Stimulated activated CD8-positive, alpha-beta memory T cell treated with anti-CD3 and anti-CD28 coated beads, Interleukin-15, amount 100 ng/mL, for 1 hour (primary cell): ENCODE results near the gene LRP1B.

Experiments used
- DNase-seq: peaks from one replicate; pipeline ENCODE4 v3.0.0-alpha.2; 2020; ENCODE audit warnings: low read depth

LRP1B gene

GRCh38 chr2:141660232-141660631, 470.6 kb downstream of the LRP1B start:
- DNase-seq: no peak

- no peak for DNase-seq
Observed at GRCh38 chr2:141654311-141654710, 476.5 kb downstream of the LRP1B start.

DNA sequence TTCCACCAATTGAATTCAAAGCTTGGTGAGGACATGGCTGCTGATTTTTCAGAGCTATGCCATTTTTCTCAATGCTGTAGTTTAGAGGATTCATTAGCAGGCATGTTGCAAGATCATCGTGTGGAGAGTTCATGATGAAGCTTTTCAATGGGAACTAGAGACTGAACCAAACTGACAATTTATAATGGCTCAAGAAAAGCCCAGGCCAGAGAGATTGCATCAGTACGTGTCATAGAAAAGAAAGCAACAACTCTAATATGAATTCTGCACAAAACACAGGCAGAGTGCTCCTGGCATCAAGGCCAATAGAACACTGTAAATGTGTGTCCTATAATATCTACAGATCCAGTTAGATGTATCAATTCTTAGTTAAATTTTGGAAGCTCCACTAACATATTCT, 477.6 kb downstream of the LRP1B start:
- DNase-seq: no peak

- DNase-seq: no peak
Observed at GRCh38 chr2:141652308-141652707, 478.5 kb downstream of the LRP1B start.

DNA sequence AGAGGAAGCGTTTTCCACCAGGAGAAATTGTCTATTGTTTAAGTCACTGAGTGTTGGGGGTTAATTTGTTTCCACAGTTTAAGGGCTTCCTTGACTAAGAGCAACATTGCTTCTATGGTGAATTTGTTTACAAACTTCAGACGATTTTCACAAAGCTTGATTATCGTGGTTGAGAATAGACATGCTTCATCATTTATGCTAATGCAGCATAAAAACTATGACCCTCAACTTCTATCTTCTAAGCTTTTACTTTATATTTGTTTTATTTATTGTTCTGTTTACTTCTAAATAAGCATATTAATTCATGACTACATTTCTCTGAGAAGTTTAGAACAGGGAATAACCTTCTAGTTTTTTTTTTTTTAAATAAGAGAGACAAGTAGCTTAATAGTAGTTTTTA, 483.5 kb downstream of the LRP1B start:
- DNase-seq: no peak

GRCh38 chr2:141641462-141641861, 489.4 kb downstream of the LRP1B start:
- DNase-seq: no peak

DNA sequence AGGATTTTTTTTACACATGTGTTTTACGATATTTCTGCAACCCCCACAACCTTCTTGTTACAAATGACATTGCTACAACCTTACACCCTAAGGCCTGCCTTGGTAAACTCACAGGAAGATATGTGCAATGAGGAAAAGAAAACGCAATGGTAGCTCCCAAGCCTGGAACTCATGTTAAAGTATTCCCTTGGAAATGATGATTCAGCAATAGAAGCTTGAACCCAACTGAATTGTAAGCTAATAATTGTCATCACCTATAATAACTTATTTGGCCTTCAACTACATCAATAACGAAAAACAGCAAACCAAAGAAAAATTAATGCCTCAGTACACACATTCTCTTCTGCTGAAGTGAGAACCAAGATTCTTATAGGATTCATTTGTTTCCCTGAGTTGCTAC, 491.0 kb downstream of the LRP1B start:
- no peak for DNase-seq

GRCh38 chr2:141633132-141633531, 497.7 kb downstream of the LRP1B start:
- DNase-seq: no peak

DNA sequence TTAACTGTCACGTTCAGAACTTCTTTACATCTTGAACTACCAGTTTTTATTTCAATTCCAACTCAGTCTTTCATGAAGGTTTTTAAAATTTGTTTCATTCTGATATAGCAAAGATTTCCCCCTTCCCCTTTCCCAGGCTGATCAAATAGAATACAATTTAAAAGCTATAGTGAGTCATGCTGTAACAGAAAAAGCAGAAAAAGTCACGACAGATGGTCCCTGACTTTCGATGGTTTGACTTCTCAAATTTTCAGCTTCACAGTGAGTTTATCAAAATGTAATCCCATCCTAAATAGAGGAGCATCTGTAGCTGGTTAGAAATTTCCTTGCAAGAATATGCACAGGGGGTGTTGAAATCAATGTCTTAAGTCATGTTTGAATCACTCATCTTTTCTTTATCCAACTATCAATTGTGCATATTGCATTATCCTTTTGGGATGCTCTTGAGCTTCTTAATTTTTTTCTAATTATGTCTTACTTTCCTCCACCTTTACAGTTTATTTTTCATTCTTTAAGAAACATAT, 500.3 kb downstream of the LRP1B start:
- no peak for DNase-seq

DNA sequence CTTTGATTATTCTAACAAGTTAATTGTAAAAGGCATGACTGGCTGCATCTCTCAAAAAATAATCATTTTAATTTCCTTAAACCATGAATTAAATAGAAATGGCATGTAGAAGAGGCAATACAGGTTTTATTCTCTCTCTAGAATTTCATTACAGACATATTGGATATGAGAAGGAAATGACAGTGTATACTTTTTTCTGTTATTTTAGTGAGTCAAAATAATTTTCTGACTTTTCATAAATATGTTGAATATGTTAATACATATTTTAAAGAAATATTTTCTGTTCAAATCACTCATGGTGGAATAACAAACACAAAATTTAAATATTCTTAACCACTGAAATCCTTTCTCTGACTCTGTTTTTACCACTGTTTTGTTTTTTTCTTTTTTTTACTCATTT, 510.4 kb downstream of the LRP1B start:
- DNase-seq: no peak

DNA sequence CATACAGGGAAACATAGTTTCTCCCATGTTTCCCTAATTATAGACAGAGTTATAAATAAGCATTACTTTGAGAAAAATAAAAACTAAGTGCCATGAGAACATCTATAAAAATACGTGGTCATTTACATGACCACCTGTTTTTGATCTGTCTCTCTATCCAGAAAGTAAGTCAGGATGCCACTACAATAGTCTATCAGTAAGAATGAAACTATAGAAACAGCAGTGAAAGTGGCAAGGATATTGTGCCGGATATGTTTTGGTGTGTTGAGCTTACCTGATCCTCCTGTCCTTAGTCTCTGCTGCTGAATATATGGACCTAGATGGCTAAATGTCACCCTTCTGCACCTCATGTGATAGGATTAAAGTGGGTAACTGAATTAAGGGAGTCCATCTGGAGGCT, 512.4 kb downstream of the LRP1B start:
- no peak for DNase-seq

GRCh38 chr2:141611981-141612380, 518.8 kb downstream of the LRP1B start:
- no peak for DNase-seq

GRCh38 chr2:141611176-141611571, 519.6 kb downstream of the LRP1B start:
- DNase-seq: no peak

- DNase-seq: no peak
Observed at GRCh38 chr2:141610564-141611175, 520.1 kb downstream of the LRP1B start.

GRCh38 chr2:141605163-141605562, 525.7 kb downstream of the LRP1B start:
- no peak for DNase-seq

- no peak for DNase-seq
Observed at GRCh38 chr2:141601511-141602152, 529.2 kb downstream of the LRP1B start.

GRCh38 chr2:141599721-141600120, 531.1 kb downstream of the LRP1B start:
- no peak for DNase-seq

GRCh38 chr2:141598982-141599381, 531.8 kb downstream of the LRP1B start:
- DNase-seq: no peak

- DNase-seq: no peak
Observed at GRCh38 chr2:141595316-141595920, 535.4 kb downstream of the LRP1B start.

DNA sequence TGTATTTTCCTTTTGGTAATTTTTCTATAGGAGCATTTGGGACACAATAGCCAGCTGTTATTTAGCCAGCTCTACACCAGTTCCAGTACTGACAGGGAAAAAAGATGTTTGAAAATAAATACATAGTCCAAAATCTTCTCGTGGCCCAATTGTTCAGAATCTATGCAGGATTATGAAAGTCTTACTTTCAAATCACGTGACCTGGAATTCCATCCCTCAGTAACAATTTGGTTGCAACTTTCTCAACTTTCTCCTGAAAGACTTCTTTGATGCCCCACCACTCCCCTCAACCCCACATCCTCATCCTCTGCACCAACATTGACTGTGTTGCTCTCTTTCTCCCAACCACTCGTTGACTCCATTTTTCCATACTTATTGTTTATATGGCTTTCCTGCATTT, 539.0 kb downstream of the LRP1B start:
- DNase-seq: no peak

DNA sequence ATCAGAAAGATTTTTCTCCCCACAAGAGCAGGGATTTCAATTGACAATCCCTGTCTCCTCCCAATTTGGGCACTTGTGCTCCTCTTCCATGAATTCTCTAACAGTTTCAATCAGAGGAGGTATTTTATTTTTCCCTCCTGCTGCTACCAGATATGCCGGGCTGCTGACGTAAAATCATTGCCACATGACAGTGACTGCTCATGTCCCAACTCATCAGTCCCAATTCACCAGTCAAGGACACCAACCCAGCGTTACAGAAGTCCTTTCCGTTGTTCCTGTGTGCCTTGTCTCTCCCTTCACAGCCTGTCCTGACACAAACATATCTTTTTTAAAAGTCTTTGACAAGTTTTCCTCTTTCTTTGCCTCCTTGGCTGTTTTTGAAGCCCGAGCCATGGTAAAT, 540.2 kb downstream of the LRP1B start:
- DNase-seq: no peak

DNA sequence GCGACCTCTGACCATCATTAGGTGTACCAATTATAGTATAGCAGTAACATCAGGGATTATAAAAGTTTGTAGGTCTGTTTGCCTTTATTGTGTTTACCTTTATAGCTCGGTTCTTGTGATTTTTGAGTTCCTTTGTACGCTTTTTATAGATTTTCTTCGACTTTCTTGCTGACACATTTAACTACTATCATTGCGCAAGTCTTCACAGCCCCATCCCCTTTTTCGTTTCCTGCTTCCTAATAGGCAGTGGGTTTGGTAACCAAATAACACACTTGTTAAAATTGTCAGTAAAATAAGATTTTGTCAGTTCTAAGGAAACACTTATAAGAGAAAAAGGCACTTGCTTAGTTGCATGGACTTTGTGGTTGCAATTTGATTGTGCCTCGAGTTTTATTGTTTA, 541.5 kb downstream of the LRP1B start:
- DNase-seq: no peak

- DNase-seq: no peak
Observed at GRCh38 chr2:141586985-141587384, 543.8 kb downstream of the LRP1B start.

GRCh38 chr2:141582213-141582612, 548.6 kb downstream of the LRP1B start:
- DNase-seq: no peak
